K562 (cell line): Measurements from ENCODE around the gene SMIM13. TPM values are rescaled to one million over a fixed set of nuclear protein-coding genes. Genes with fewer than 3 reads are reported as not detected.
"Not testable (repeated sequence)": the region's sequence is repeated elsewhere in the genome, so short reads cannot be mapped to it uniquely, and the experiment has no call there.

Experiments used
- ATAC-seq: fragments of 200-7000 bp; cut with Tn5 transposase; 3 replicates; pipeline ENCODE4 v1.9.1; 2020; ENCODE audit warnings: moderate library complexity
- BruUV-seq: library from RNA; stranded (reverse); fragments of 400-500 nt; replicated peaks from 2 replicates; lab custom pipeline; 2021; lab: Mats Ljungman, UMichigan
- CTCF ChIA-PET: fragments of 300-600 bp; formaldehyde crosslinking; extraction: SDS; loops from one replicate; lab custom pipeline; 2021; ENCODE audit warnings: low intra/inter-chr PET ratio; lab: Yijun Ruan, JAX
- POLR2A ChIA-PET: fragments of 300-600, 350-650 bp; sonication (Branson Sonifier 250); formaldehyde crosslinking; extraction: SDS; loops from one replicate; lab custom pipeline; 2021; ENCODE audit warnings: antibody characterized with exemption, inconsistent platforms; lab: Yijun Ruan, JAX
- DNase-seq, 4 experiments: peaks; one replicate each; pipeline versions ENCODE4 v3.0.0 to v3.0.0-alpha.2; 2011 to 2018; ENCODE audit warnings: low spot score in 3 of 4, mixed read lengths in 3 of 4; ENCODE audit errors: extremely low read depth in 1 of 4
- FAIRE-seq: peaks from 2 replicates; lab custom pipeline; 2011; peaks lifted over from hg19 to GRCh38; lab: Jason Lieb, UNC
- H2AFZ ChIP-seq: 2 replicates; pipeline ENCODE4 v1.6.0; 2011; ENCODE audit warnings: low read depth, low read length, control low read depth, inconsistent platforms
- H3K27ac ChIP-seq: fragments of 200-600 bp; 3 replicates; pipeline ENCODE4 v1.8.0; 2011; ENCODE audit warnings: low read depth, mild to moderate bottlenecking, control low read depth, inconsistent platforms, low read length, moderate library complexity, mixed read lengths; ENCODE audit errors: extremely low read depth
- H3K27me3 ChIP-seq, 2 experiments: fragments of 300-600 bp in 1 of 2; 2 replicates in 1 of 2; 3 replicates in 1 of 2; pipeline versions ENCODE4 v1.6.0 to v1.8.0; 2011; ENCODE audit warnings: inconsistent platforms in 2 of 2, low read length in 2 of 2, mild to moderate bottlenecking in 1 of 2, mixed read lengths in 1 of 2, moderate library complexity in 1 of 2; ENCODE audit not compliant: control insufficient read depth in 2 of 2, insufficient read depth in 2 of 2
- H3K36me3 ChIP-seq: fragments of 300-600 bp; 3 replicates; pipeline ENCODE4 v1.8.0; 2011; ENCODE audit warnings: mild to moderate bottlenecking, low read length, inconsistent platforms; ENCODE audit not compliant: control insufficient read depth, insufficient read depth
- H3K4me1 ChIP-seq, 2 experiments: fragments of 200-600 bp in 1 of 2; replicated peaks in 1 of 2; 2 replicates in 1 of 2; 3 replicates in 1 of 2; pipeline versions ENCODE4 v1.5.1 to v1.8.0; 2011; ENCODE audit warnings: inconsistent platforms in 2 of 2, low read length in 2 of 2, mild to moderate bottlenecking in 1 of 2, mixed read lengths in 1 of 2, moderate library complexity in 1 of 2; ENCODE audit not compliant: control insufficient read depth in 2 of 2, insufficient read depth in 2 of 2
- H3K4me2 ChIP-seq: 2 replicates; pipeline ENCODE4 v1.6.1; 2011; ENCODE audit warnings: low read length, control low read depth, inconsistent platforms, mixed read lengths; ENCODE audit not compliant: insufficient read depth
- H3K4me3 ChIP-seq: fragments of 200-600 bp; sonication (generic), shearing (Covaris generic); 2 replicates; pipeline ENCODE4 v1.5.1; 2016; ENCODE audit warnings: control low read depth, inconsistent platforms
- H3K79me2 ChIP-seq: fragments of 200-600 bp; 3 replicates; pipeline ENCODE4 v1.8.0; 2011; ENCODE audit warnings: low read length, inconsistent platforms; ENCODE audit not compliant: control insufficient read depth, insufficient read depth
- H3K9ac ChIP-seq, 2 experiments: 2 replicates each; pipeline versions ENCODE4 v1.6.0 to v1.6.1; 2011; ENCODE audit warnings: low read depth in 2 of 2, low read length in 2 of 2, control low read depth in 1 of 2, inconsistent platforms in 1 of 2, mild to moderate bottlenecking in 1 of 2, mixed read lengths in 1 of 2; ENCODE audit not compliant: insufficient read depth in 1 of 2
- H3K9me1 ChIP-seq: one replicate; pipeline ENCODE4 v1.6.0; 2011; ENCODE audit warnings: inconsistent platforms, mild to moderate bottlenecking, low read length, moderate library complexity; ENCODE audit not compliant: control insufficient read depth, insufficient read depth
- H3K9me3 ChIP-seq: replicated peaks from 2 replicates; pipeline ENCODE4 v1.5.1; 2011; ENCODE audit warnings: low read depth, low read length, inconsistent platforms; ENCODE audit not compliant: control insufficient read depth, insufficient read depth
- H4K20me1 ChIP-seq: replicated peaks from 2 replicates; pipeline ENCODE4 v1.6.1; 2011; ENCODE audit warnings: low read length, inconsistent platforms, mixed read lengths; ENCODE audit not compliant: control insufficient read depth, insufficient read depth
- CEBPG ChIP-seq, 3 experiments: fragments of 200-800 bp in 1 of 3; sonication (Bioruptor generic) in 1 of 3; sonication (generic) in 1 of 3; formaldehyde crosslinking in 1 of 3; IDR thresholded peaks in 2 of 3; conservative IDR thresholded peaks in 1 of 3; 2 replicates each; pipeline versions ENCODE4 v1.6.1 to v1.8.0; 2016 to 2022; ENCODE audit warnings: missing compliant biosample characterization in 2 of 3, missing genetic modification characterization in 2 of 3, mild to moderate bottlenecking in 1 of 3, missing genetic modification reagents in 1 of 3
- HMG20A ChIP-seq: fragments of 450-650 bp; formaldehyde crosslinking; conservative IDR thresholded peaks from 2 replicates; pipeline ENCODE4 v1.4.0; 2020; ENCODE audit warnings: mild to moderate bottlenecking, mixed read lengths
- KLF1 ChIP-seq: fragments of 450-650 bp; IDR thresholded peaks from 2 replicates; pipeline ENCODE4 v1.6.1; 2016; ENCODE audit warnings: missing genetic modification characterization, missing compliant biosample characterization
- WGBS: fragments of 100-300 bp; shearing (Covaris generic); methylation state at CpG from one replicate; pipeline ENCODE4 v1.1.6; 2016; ENCODE audit warnings: low coverage, mixed read lengths; ENCODE audit not compliant: insufficient coverage; ENCODE audit errors: missing lambda C conversion rate; 5-methylcytosine and 5-hydroxymethylcytosine counted together
- in situ Hi-C: fragments of 300-500 bp; cut with MboI; formaldehyde crosslinking; loops from 4 replicates; pipeline ENCODE4 v1.15.0; 2018; ENCODE audit warnings: inconsistent platforms, mixed read lengths
- intact Hi-C: fragments of 100-400 bp; cut with micrococcal nuclease; formaldehyde crosslinking; loops from 2 replicates; pipeline ENCODE4 v1.14.2; 2022
- polyA plus RNA-seq, 8 experiments: library from polyadenylated mRNA; depleted of rRNA in 4 of 8; stranded (reverse) in 5 of 8; unstranded in 3 of 8; fragments of >200 nt; fragmentation: Nextera tagmentation in 2 of 8; fragmentation: Illumina TruSeq in 1 of 8; extraction: Ambion mirVana in 2 of 8; extraction: Trizol in 1 of 8; gene quantifications; 2 replicates each; pipeline versions ENCODE4 v1.2.1 to v1.2.3, GENCODE V29; 2011 to 2014; ENCODE audit warnings: inconsistent platforms in 1 of 8, missing spikeins in 1 of 8
- total RNA-seq, 7 experiments: library from RNA; depleted of rRNA in 6 of 7; stranded (reverse); fragments of >200 nt in 6 of 7; fragmentation: Illumina TruSeq in 2 of 7; extraction: Trizol in 2 of 7; gene quantifications; 2 replicates each; pipeline versions ENCODE4 v1.2.1 to v1.2.3, GENCODE V29; 2011 to 2021; ENCODE audit warnings: low replicate concordance in 1 of 7

Gene SMIM13
- total and polyA plus RNA-seq, 9 of the 15 experiments (the other 6 are each of a cell fraction or from before 2014, with no cell fraction given) = 5.5 to 24.8 (median 11.7) TPM

DNA sequence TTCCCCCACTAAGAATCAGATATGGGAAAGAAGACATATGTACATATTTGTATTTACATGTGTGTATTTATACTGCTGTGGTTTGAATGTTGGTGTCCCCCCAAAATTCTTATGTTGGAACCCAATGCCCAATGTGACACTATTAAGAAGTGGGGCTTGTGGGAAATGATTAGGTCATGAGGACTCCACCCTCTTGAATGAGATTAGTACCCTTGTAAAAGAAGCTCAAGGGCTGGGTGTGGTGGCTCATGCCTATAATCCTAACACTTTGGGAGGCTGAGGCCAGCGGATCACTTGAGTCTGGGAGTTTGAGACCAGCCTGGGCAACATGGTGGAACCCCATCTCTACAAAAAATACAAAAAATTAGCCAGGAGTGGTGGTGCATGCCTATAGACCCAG, 3.9 kb upstream of the SMIM13 start:
- Histone ChIP-seq H3K9me1 (no peaks in the 10 kb centered on the region), H3K4me2 (no peak overlapping the region), H3K9ac (no peak overlapping the region; a peak in 1 of 4 replicates), H2AFZ (no peak overlapping the region), H4K20me1 (no peaks in the 10 kb centered on the region), H3K4me1 (0 out of 5 replicates have a peak, but pooled peaks cover 3 to 4% of the 10 kb centered on the region in 2 experiments), H3K27me3 (no peaks in the 10 kb centered on the region), H3K79me2 (peaks cover 8% of the 10 kb centered on the region), H3K4me3 (no peak overlapping the region), H3K36me3 (no peaks in the 10 kb centered on the region), H3K27ac (no peak overlapping the region), H3K9me3 (no peaks in the 10 kb centered on the region)
- intact Hi-C loops = no loop called here
- ATAC-seq = no peak
- in situ Hi-C loops = no loop called here
- BruUV-seq = no TSS peak
- WGBS = 47% methylated on average over 1 of the region's 1 CpG
- TF ChIP-seq HMG20A (CRISPR knock-in tag) = no peak
- no peak for TF ChIP-seq CEBPG (CRISPR knock-in tag; IDR thresholded peaks at IDR 0.05)
- no peak for TF ChIP-seq CEBPG (tag; conservative IDR thresholded peaks at IDR 0.05 in 1 of 2, IDR thresholded peaks at IDR 0.05 in 1 of 2)
- TF ChIP-seq KLF1 (tag) = no peak
- no peak for DNase-seq
- FAIRE-seq = no peak
- ChIA-PET CTCF (no interaction called here), POLR2A (no interaction called here)

DNA sequence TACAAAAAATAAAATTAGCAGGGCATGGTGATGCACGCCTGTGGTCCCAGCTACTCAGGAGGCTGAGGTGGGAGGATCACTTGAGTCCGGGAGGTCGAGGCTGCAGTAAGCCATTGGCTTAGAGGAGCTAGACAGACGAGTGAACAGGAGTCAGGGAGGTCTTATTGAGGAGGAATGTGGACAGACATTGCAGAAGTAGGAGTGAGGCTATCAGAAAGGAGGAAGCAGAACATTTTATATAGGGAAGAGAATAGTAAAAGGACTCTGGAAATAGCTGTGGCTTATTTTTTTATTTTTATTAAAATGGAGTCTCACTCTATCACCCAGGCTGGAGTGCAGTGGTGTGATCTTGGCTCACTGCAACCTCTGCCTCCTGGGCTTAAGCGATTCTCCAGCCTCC, 2.5 kb upstream of the SMIM13 start:
- H3K36me3 ChIP-seq, H4K20me1 ChIP-seq, H3K27ac ChIP-seq, FAIRE-seq, H2AFZ ChIP-seq, H3K4me3 ChIP-seq, CTCF ChIA-PET, H3K9ac ChIP-seq, BruUV-seq, ATAC-seq, in situ Hi-C loops, DNase-seq, intact Hi-C loops, H3K9me1 ChIP-seq, H3K27me3 ChIP-seq, H3K9me3 ChIP-seq, H3K4me2 ChIP-seq: not testable (repeated sequence)
- POLR2A ChIA-PET = interaction anchor here (0.6 to 1.4 kb wide), 2 partner anchors 9 to 1090 kb away, joined by 3 to 4 read pairs; no protein-coding TSS in a partner anchor
- Histone ChIP-seq H3K79me2 (peaks cover 23% of the 10 kb centered on the region), H3K4me1 (peaks cover 3 to 12% of the 10 kb centered on the region in 2 experiments; a peak in 3 of 5 replicates)
- WGBS = 57% methylated on average over 5 of the region's 5 CpGs
